ENCODE data around the gene QRFP. TPM values are rescaled to one million over a fixed set of nuclear protein-coding genes. Genes with fewer than 3 reads are reported as not detected.

QRFP gene
- total RNA-seq, 1 donor from 2014 or later: not detected

DNA sequence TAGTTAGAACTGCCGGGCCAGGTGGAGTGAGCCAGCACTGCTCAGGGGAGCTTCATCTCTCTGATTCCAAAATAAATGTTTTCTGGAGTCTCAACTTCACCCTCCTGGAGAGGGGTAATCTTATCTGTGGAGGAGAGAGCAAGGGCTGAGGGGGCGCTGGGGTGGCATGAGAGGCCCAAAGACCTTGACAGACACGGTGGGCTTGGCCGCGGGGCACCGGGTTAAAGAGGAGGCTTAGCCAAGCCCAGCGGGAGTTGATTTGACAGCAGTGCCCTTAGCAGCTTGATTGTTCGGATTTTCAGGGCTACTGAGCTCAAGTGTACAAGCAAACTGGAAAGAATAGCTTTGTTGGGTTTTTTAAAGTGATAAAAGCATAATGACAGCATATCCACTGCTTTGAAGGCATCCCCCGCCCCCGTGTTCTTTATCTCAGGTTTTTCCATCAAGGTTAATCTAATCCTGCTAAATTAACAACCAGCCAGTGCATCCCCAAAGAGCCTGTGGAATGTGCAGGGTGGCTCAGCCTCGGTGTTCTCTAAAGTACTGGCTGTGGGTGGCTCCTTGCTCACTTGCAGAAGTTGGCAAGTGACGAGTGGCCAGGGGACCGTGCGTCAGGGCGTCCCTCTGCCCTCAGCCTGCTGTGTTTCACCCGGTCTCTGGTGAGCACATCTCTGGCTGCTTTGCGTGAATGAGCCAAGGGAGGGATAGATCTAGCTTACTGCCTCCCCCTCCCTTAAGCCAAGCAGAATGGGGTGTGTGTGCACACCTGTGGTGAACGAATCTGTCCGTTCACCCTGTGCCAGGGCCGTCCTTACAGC, 5.5 kb downstream of the QRFP start:
- no peak for DNase-seq

- no peak for DNase-seq
Observed at GRCh38 chr9:130890124-130890523, 6.5 kb downstream of the QRFP start.

DNA sequence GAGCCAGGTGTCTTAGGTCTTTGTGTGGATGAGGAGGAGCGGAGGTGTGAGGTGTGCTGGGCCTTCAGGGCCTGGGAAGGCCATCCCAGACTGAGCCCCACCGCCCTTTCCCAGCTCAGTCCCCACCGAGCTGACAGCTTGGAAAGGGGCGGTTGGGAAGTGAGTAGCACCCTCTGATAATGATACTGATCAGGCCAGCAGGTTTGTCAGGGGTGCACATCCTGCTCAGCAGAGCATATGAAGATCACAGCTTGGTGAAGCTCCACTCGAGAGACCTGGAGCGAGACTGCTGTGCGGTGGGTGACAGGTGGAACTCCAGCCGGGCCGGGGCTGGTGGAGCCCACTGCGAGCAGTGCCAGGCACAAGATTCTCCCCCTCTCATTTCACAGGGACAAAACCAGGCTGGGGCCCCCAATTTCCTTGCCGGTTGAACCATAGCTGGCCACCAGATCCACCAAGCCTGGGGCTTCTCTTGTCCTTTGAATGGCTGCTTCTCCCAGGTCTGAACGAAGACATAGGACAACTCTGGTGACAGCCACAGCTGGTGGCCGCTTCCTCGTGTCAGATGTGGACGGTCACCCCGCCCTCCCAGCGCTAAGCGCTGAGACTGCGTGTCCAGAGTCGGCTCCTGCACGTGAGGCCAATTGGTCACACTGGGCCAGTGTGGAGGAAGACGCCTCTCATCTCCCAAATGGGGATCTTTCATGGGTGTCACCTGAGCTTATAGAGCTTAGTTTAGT, 8.3 kb downstream of the QRFP start:
- DNase-seq: no peak

DNA sequence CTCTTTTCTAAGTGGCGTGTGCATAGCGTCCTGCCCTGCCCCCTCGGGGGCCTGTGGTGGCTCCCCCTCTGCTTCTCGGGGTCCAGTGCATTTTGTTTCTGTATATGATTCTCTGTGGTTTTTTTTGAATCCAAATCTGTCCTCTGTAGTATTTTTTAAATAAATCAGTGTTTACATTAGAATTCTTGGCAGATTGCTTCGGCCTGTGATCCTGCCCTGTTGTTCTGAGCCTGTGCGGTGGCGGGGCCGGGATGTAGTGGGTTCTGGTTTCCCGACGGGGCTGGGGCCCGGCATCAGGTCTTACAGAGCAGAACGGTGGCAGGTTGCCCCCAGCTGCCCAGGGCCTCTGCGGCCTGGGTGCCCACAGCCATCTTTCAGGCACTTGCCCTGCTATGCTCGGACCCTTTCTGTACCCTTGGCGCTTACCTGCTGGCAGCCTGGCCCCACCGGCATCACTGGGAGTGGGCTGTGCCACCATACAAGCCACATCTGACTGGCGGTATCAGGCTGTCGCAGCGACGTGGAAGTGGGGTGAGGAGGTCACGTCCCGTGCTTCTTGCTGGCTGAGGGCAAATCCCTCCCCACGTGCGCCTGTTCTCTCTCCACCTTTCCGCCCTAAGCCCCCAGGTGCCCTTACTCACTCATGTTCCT, 9.0 kb downstream of the QRFP start:
- DNase-seq: no peak

DNA sequence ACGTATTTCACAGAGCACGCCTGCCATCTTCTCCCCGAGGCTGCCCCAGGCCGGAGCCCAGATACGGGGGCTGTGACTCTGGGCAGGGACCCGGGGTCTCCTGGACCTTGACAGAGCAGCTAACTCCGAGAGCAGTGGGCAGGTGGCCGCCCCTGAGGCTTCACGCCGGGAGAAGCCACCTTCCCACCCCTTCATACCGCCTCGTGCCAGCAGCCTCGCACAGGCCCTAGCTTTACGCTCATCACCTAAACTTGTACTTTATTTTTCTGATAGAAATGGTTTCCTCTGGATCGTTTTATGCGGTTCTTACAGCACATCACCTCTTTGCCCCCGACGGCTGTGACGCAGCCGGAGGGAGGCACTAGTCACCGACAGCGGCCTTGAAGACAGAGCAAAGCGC, 9.6 kb downstream of the QRFP start:
- DNase-seq: no peak

DNA sequence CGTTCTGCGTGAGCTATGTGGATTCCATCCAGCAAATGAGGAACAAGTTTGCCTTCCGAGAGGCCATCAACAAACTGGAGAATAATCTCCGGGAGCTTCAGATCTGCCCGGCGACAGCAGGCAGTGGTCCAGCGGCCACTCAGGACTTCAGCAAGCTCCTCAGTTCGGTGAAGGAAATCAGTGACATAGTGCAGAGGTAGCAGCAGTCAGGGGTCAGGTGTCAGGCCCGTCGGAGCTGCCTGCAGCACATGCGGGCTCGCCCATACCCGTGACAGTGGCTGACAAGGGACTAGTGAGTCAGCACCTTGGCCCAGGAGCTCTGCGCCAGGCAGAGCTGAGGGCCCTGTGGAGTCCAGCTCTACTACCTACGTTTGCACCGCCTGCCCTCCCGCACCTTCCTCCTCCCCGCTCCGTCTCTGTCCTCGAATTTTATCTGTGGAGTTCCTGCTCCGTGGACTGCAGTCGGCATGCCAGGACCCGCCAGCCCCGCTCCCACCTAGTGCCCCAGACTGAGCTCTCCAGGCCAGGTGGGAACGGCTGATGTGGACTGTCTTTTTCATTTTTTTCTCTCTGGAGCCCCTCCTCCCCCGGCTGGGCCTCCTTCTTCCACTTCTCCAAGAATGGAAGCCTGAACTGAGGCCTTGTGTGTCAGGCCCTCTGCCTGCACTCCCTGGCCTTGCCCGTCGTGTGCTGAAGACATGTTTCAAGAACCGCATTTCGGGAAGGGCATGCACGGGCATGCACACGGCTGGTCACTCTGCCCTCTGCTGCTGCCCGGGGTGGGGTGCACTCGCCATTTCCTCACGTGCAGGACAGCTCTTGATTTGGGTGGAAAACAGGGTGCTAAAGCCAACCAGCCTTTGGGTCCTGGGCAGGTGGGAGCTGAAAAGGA, 10.9 kb downstream of the QRFP start:
- DNase-seq: no peak

DNA sequence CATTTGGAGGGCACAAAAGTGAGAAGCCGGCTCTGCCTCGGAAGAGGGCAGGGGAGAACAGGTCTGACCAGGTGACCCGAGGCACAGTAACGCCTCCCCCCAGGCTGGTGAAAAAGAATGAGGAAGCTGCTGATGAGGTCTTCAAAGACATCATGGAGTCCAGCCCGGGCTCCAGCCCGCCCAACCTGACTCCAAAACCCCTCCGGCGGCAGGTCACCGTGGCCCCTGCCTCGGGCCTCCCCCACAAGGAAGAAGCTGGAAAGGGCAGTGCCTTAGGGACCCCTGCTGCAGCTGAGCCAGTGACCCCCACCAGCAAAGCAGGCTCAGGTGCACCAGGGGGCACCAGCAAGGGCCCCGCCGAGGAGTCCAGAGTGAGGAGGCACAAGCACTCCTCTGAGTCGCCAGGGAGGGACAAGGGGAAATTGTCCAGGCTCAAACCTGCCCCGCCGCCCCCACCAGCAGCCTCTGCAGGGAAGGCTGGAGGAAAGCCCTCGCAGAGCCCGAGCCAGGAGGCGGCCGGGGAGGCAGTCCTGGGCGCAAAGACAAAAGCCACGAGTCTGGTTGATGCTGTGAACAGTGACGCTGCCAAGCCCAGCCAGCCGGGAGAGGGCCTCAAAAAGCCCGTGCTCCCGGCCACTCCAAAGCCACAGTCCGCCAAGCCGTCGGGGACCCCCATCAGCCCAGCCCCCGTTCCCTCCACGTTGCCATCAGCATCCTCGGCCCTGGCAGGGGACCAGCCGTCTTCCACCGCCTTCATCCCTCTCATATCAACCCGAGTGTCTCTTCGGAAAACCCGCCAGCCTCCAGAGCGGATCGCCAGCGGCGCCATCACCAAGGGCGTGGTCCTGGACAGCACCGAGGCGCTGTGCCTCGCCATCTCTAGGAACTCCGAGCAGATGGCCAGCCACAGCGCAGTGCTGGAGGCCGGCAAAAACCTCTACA, 11.8 kb downstream of the QRFP start:
- DNase-seq: no peak

DNA sequence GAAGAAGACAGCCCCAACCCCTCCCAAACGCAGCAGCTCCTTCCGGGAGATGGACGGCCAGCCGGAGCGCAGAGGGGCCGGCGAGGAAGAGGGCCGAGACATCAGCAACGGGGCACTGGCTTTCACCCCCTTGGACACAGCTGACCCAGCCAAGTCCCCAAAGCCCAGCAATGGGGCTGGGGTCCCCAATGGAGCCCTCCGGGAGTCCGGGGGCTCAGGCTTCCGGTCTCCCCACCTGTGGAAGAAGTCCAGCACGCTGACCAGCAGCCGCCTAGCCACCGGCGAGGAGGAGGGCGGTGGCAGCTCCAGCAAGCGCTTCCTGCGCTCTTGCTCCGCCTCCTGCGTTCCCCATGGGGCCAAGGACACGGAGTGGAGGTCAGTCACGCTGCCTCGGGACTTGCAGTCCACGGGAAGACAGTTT, 12.5 kb downstream of the QRFP start:
- no peak for DNase-seq

GRCh38 chr9:130883479-130883878, 13.1 kb downstream of the QRFP start:
- DNase-seq: no peak

DNA sequence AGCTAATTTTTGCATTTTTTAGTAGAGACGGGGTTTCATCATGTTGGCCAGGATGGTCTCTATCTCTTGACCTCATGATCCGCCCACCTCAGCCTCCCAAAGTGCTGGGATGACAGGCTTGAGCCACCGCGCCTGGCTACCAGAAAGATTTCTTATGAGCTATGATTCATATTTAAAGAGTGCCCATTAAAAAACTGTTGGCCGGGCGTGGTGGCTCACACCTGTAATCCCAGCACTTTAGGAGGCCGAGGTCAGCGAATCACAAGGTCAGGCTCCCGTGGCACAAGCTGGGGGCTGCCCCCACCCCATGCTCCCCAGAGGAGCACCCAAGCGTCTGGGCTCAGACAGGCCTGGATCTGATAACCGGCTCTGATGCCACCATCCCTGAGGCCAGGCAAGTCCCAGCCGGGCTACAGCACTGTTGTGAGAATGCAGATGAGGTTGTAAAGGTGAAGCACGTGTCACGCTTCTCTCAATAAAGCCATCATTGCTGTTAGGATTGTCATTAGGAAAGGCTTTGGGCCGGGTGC, 13.9 kb downstream of the QRFP start:
- DNase-seq: no peak

GRCh38 chr9:130881516-130881915, 15.1 kb downstream of the QRFP start:
- no peak for DNase-seq

DNA sequence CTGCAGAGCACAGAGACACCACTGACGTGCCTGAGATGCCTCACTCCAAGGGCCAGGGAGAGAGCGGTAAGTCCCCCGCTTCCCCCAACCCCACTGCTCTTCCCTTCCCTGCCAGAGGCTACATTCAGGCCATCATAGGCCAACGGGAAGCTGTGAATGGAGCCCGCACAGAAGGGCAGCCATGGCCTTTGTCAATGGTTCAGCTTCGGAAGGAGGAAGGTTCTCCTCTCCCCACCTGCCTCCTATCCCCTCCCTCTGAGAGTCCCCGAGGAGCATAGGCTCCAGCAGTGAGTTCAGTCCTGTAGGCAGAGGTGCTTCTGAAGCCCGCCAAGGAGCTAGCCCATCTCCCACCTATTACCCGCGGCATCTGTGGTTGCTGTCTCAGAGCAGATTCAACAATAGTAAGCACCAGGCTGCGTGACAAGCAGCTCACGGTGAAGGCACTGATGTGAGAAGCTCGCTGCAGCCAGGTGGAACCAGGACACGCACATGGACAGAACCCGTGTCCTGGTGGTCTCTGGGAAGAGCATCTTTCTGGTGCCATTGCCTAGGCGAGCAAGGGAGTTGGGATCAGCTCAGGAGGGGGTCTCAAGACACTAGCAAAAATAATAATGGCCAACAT, 15.9 kb downstream of the QRFP start:
- no peak for DNase-seq

DNA sequence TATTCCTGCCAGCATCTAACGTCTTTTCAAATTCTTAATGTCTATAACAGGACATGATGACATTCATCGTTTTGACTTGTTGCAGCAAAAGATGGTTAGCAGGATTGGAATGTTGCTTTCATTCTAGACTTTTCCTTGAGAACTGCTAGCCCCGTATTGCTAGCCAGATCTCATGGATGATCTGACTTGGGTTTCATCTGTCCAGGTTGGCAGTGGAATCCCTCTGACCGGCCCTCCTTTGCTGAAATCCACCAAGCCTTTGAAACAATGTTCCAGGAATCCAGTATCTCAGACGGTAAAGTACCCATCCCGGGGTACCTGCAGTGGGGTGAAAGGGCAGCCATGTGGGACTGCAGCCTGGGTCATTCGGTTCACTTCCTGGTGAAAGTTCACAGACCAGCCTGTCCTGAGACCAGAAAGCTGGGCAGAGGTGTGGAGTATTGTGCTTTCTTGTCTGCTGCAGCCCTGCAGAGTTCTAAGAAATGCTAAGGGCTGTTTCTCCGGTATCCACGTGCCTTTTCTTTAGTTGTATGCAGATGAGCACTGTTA, 16.7 kb downstream of the QRFP start:
- DNase-seq: no peak

DNA sequence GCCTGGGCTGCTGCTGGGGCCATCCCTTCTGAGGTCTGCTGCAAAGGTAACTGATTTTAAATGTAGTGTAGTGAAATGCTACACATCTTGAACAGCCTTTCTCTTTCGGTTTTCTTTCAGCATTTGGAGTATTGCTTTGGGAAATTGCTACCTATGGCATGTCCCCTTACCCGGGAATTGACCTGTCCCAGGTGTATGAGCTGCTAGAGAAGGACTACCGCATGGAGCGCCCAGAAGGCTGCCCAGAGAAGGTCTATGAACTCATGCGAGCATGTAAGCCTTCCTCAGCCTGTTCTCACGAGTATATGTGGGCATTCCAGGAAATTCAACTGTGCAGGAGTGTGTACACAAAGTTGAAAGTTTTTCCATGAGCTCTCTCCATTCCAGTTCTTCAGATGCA, 18.3 kb downstream of the QRFP start:
- no peak for DNase-seq

GRCh38 chr9:130877300-130877699, 19.3 kb downstream of the QRFP start:
- DNase-seq: no peak

- no peak for DNase-seq
Observed at GRCh38 chr9:130874783-130875182, 21.8 kb downstream of the QRFP start.

DNA sequence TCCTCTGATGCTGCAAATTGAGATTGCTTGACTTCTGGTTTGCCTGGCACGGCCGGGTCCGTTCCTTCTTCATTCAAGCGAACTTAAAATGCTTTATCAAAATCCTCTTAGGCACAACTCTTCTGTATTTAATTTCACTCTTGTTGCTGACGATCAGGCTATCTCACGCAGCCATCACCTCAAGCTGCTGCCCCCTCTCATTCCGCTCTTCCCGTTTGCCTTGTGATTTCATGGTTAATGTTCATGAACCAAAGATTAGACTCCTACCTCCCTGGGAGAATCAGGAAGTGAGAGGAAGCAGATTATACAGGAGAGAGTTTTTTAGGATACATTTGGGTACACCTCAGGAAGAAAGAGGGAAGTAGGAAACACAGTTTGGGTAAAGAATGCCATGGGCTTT, 22.6 kb downstream of the QRFP start:
- no peak for DNase-seq

DNA sequence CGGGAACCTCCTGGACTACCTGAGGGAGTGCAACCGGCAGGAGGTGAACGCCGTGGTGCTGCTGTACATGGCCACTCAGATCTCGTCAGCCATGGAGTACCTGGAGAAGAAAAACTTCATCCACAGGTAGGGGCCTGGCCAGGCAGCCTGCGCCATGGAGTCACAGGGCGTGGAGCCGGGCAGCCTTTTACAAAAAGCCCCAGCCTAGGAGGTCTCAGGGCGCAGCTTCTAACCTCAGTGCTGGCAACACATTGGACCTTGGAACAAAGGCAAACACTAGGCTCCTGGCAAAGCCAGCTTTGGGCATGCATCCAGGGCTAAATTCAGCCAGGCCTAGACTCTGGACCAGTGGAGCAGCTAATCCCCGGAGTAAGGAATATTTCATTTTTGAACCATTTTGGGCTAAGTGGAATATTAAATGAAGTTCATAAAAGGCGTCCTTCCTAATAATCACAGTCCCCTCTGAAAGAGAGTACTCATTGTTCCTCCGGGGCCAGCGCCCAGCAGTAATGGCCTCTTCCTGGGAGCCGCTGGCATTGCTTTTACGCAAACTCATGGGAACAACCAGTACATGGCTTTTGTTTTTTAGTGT, 23.6 kb downstream of the QRFP start:
- DNase-seq: no peak

GRCh38 chr9:130872508-130872907, 24.1 kb downstream of the QRFP start:
- DNase-seq: no peak

DNA sequence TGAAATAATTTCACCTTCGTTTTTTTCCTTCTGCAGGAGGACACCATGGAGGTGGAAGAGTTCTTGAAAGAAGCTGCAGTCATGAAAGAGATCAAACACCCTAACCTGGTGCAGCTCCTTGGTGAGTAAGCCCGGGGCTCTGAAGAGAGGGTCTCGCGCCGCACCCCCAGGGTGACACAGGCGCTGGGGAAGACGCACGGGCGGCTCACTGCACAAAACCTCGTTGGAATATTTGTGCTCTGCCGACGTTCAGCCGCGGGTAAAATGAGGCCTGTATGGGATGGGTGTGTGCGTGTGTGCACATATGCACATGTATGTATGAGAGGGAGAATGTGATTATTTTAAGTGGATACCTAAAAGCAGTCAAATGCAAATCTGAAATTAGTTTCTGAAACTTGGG, 24.5 kb downstream of the QRFP start:
- DNase-seq: no peak

Data from skin of body (tissue), 2 donors.